Rectal smooth muscle tissue (tissue), 1 donor: ENCODE data around the gene NOX5.
"Not testable (repeated sequence)": the region's sequence is repeated elsewhere in the genome, so short reads cannot be mapped to it uniquely, and the experiment has no call there.

Source experiments
- H3K27ac ChIP-seq: one replicate; pipeline ENCODE4 v1.7.0; 2013; ENCODE audit warnings: low read depth, low read length, inconsistent platforms
- H3K27me3 ChIP-seq: one replicate; pipeline ENCODE4 v1.7.0; 2013; ENCODE audit warnings: low read length; ENCODE audit not compliant: control insufficient read depth, insufficient read depth
- H3K36me3 ChIP-seq: one replicate; pipeline ENCODE4 v1.7.0; 2013; ENCODE audit warnings: low read length; ENCODE audit not compliant: control insufficient read depth, insufficient read depth
- H3K4me1 ChIP-seq: one replicate; pipeline ENCODE4 v1.7.0; 2013; ENCODE audit warnings: low read length; ENCODE audit not compliant: control insufficient read depth, insufficient read depth
- H3K4me3 ChIP-seq: one replicate; pipeline ENCODE4 v1.7.0; 2013; ENCODE audit warnings: low read length
- H3K9ac ChIP-seq: one replicate; pipeline ENCODE4 v1.7.0; 2013; ENCODE audit warnings: low read length

The NOX5 gene

DNA sequence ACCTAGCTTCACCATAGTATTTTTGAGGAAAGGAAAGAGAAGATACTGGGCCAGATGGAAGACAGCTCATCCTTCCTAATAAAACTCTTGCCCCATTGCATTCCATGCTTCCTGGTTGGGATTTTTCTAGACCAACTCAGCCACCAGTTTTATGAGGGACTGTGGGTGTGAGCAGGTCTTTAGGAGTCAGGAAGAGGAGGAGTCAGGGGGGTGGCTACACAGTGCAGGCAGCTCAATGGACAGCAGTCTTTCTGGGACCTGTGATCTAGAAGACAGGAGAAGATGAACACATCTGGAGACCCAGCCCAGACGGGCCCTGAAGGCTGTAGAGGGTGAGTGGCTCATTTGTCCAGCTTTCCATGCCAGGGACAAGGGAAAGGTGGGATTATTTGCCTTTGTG, at the start of gene NOX5:
TSS of gene NOX5 (plus strand) at position 242 of the 400 bp plus-strand sequence. CDS start at position 283, 41 bp downstream.
- Histone ChIP-seq H3K27me3 (no peaks in the 10 kb centered on the region), H3K4me1 (no peaks in the 10 kb centered on the region), H3K36me3 (no peaks in the 10 kb centered on the region), H3K9ac (no peak within 1 kb of the TSS), H3K27ac (no peak within 1 kb of the TSS), H3K4me3 (no peak within 1 kb of the TSS)

DNA sequence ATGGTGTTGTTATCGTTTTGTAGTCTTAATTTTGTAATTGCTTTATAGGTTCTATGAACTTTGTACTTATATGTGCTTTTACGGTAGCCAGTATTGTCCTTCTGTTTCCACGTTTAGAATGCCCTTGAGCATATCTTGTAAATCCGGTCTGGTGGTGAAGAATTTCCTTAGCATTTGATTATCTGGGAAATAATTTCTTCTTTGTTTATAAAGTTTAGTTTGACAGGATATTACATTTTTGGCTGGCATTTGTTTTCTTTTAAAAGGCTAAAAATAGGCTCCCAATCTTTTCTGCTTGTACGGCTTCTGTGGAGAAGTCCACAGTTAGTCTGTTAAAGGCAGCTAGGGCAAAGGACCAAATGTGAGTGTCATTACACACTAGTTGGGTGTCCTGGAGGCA, 47.5 kb upstream of the NOX5 start:
- no peak overlapping the region for H3K4me3 ChIP-seq
- no peaks in the 10 kb centered on the region for H3K27me3 ChIP-seq
- H3K4me1 ChIP-seq, result no peaks in the 10 kb centered on the region
- H3K9ac ChIP-seq, result no peak overlapping the region
- H3K36me3 ChIP-seq, result no peaks in the 10 kb centered on the region
- H3K27ac ChIP-seq, result no peak overlapping the region

GRCh38 chr15:68967948-68968347, 46.5 kb upstream of the NOX5 start:
- no peaks in the 10 kb centered on the region for H3K27me3 ChIP-seq
- no peaks in the 10 kb centered on the region for H3K36me3 ChIP-seq
- no peak overlapping the region for H3K27ac ChIP-seq
- no peak overlapping the region for H3K4me3 ChIP-seq
- no peak overlapping the region for H3K9ac ChIP-seq
- H3K4me1 ChIP-seq, result peaks cover 5% of the 10 kb centered on the region

- Histone ChIP-seq H3K27ac (no peak overlapping the region), H3K9ac (no peak overlapping the region), H3K36me3 (no peaks in the 10 kb centered on the region), H3K4me3 (no peak overlapping the region), H3K4me1 (peaks cover 6% of the 10 kb centered on the region), H3K27me3 (no peaks in the 10 kb centered on the region)
Measured at GRCh38 chr15:68969298-68969697, 45.2 kb upstream of the NOX5 start.

GRCh38 chr15:68972201-68973065, 42.1 kb upstream of the NOX5 start:
- H3K9ac ChIP-seq, result no peak overlapping the region
- no peaks in the 10 kb centered on the region for H3K36me3 ChIP-seq
- H3K4me3 ChIP-seq, result no peak overlapping the region
- H3K4me1 ChIP-seq, result peaks cover 6% of the 10 kb centered on the region
- no peaks in the 10 kb centered on the region for H3K27me3 ChIP-seq
- H3K27ac ChIP-seq, result no peak overlapping the region

DNA sequence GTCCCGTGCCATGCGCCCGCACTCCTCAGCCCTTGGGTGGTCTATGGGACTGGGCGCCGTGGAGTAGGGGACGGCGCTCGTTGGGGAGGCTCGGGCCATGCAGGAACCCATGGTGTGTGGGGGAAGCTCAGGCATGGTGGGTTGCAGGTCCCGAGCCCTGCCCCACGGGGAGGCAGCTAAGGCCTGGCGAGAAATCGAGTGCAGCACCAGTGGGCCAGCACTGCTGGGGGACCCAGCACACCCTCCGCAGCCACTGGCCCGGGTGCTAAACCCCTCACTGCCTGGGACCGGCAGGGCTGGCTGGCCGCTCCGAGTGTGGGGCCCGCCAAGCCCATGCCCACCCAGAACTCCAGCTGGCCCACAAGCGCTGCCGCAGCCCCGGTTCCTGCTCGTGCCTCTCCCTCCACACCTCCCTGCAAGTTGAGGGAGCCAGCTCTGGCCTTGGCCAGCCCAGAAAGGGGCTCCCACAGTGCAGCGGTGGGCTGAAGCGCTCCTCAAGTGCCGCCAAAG, 38.8 kb upstream of the NOX5 start:
- not testable (repeated sequence) for H3K9ac ChIP-seq, H3K4me1 ChIP-seq, H3K4me3 ChIP-seq, H3K27me3 ChIP-seq, H3K36me3 ChIP-seq, H3K27ac ChIP-seq

- H3K36me3 ChIP-seq, H3K27me3 ChIP-seq, H3K4me1 ChIP-seq, H3K27ac ChIP-seq, H3K4me3 ChIP-seq, H3K9ac ChIP-seq: not testable (repeated sequence)
Measured at GRCh38 chr15:68977426-68977825, 37.1 kb upstream of the NOX5 start.

- Histone ChIP-seq H3K36me3 (no peaks in the 10 kb centered on the region), H3K9ac (no peak overlapping the region), H3K4me1 (no peaks in the 10 kb centered on the region), H3K4me3 (no peak overlapping the region), H3K27me3 (no peaks in the 10 kb centered on the region), H3K27ac (no peak overlapping the region)
Measured at GRCh38 chr15:68979006-68979405, 35.5 kb upstream of the NOX5 start.

DNA sequence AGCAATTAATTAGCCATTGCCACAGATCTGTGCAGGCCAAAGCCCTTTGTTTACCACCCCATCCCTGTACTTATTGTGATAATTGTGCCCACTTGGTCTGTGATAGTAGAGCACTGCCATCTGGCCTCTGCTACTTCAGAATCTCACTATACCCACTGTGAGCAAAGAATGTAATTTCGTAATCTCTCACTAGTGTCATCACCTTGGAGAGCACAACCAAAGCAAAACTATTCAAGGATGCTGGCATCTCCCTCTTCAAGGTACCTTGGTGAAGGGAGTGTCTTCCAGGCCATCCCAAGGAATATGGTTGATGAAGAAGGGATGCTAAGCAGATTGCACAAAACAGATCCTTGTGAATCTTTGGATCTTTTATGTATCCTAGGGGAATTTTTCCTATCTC, 34.7 kb upstream of the NOX5 start:
- no peaks in the 10 kb centered on the region for H3K36me3 ChIP-seq
- H3K4me1 ChIP-seq, result no peaks in the 10 kb centered on the region
- no peak overlapping the region for H3K9ac ChIP-seq
- no peak overlapping the region for H3K4me3 ChIP-seq
- no peak overlapping the region for H3K27ac ChIP-seq
- H3K27me3 ChIP-seq, result no peaks in the 10 kb centered on the region

DNA sequence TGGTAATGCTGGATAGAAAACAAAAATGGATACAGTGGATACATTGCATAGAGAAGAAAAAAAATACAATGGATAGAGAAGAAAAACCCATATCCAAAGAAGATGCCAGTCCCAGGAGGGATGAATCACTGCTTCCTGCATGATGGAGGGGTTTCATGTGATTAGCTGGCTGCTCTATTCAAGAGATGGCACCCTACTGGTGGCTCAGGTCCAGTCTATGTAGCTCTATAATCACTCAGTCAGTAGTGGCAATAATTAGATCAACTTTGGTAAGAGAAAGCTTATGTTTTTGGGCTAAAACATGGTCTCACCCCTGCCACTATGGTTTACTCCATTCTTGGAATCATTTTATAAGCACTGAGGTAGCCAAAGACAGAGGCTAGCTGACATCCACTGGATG, 33.7 kb upstream of the NOX5 start:
- no peak overlapping the region for H3K27ac ChIP-seq
- no peak overlapping the region for H3K9ac ChIP-seq
- no peaks in the 10 kb centered on the region for H3K4me1 ChIP-seq
- H3K36me3 ChIP-seq, result no peaks in the 10 kb centered on the region
- H3K4me3 ChIP-seq, result no peak overlapping the region
- H3K27me3 ChIP-seq, result no peaks in the 10 kb centered on the region

DNA sequence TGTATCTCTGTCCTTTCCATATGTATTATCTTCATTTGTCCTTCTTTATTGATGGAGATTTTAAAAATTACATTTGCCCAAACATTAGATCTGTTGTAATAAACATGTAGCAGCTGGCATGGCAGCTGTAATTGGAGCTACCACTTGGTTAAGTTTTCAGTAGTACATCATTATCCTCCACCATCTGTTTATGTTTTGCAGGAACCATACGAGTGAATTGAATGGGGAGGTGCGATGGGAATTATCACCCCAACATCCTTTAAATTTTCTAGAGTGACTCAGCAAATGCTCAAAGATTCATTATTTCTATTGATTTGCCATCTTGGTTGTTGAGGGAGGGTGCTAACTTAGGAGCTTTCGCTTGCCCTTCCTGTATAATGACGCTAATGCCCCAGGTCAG, 32.6 kb upstream of the NOX5 start:
- Histone ChIP-seq H3K27me3 (no peaks in the 10 kb centered on the region), H3K4me1 (no peaks in the 10 kb centered on the region), H3K36me3 (no peaks in the 10 kb centered on the region), H3K27ac (no peak overlapping the region), H3K9ac (no peak overlapping the region), H3K4me3 (no peak overlapping the region)

GRCh38 chr15:68982976-68983563, 31.4 kb upstream of the NOX5 start:
- H3K27me3 ChIP-seq, result no peaks in the 10 kb centered on the region
- H3K27ac ChIP-seq, result no peak overlapping the region
- no peaks in the 10 kb centered on the region for H3K36me3 ChIP-seq
- H3K4me3 ChIP-seq, result no peak overlapping the region
- no peak overlapping the region for H3K9ac ChIP-seq
- no peaks in the 10 kb centered on the region for H3K4me1 ChIP-seq
